Fibroblast of lung (primary cell): ENCODE measurements around the gene PAQR5. TPM values are rescaled to one million over a fixed set of nuclear protein-coding genes. Genes with fewer than 3 reads are reported as not detected.

ENCODE experiments used
- DNase-seq, 2 donors: peaks; one replicate each; pipeline versions ENCODE4 v3.0.0 to v3.0.0-alpha.2; 2010; ENCODE audit warnings: low read depth in 2 of 2
- H2AFZ ChIP-seq: 2 replicates; pipeline ENCODE4 v1.5.1; 2012; ENCODE audit warnings: low read length, control low read depth, inconsistent platforms
- H3K27ac ChIP-seq: 2 replicates; pipeline ENCODE4 v1.5.1; 2011; ENCODE audit warnings: low read length, control low read depth; ENCODE audit not compliant: insufficient read depth
- H3K27me3 ChIP-seq: 2 replicates; pipeline ENCODE4 v1.5.1; 2011; ENCODE audit warnings: mild to moderate bottlenecking, low read length; ENCODE audit not compliant: control insufficient read depth, insufficient read depth
- H3K36me3 ChIP-seq: 2 replicates; pipeline ENCODE4 v1.5.1; 2011; ENCODE audit warnings: low read length; ENCODE audit not compliant: control insufficient read depth, insufficient read depth
- H3K4me1 ChIP-seq: 2 replicates; pipeline ENCODE4 v1.5.1; 2011; ENCODE audit warnings: low read length; ENCODE audit not compliant: control insufficient read depth, insufficient read depth; ENCODE audit errors: extremely low read depth
- H3K4me2 ChIP-seq: 2 replicates; pipeline ENCODE4 v1.5.1; 2011; ENCODE audit warnings: low read length, control low read depth; ENCODE audit not compliant: insufficient read depth; ENCODE audit errors: extremely low read depth
- H3K4me3 ChIP-seq, 4 experiments: fragments of 200-600 bp in 1 of 4; sonication (generic) in 1 of 4; replicated peaks in 1 of 4; 2 replicates each; pipeline ENCODE4 v1.5.1; 2011 to 2016; ENCODE audit warnings: low read length in 4 of 4, low read depth in 3 of 4, mild to moderate bottlenecking in 3 of 4, control low read depth in 2 of 4, inconsistent platforms in 1 of 4, mixed read lengths in 1 of 4; ENCODE audit not compliant: insufficient read depth in 1 of 4; ENCODE audit errors: control extremely low read depth in 1 of 4
- H3K79me2 ChIP-seq: 2 replicates; pipeline ENCODE4 v1.5.1; 2012; ENCODE audit warnings: mild to moderate bottlenecking, low read length, inconsistent platforms; ENCODE audit not compliant: control insufficient read depth, insufficient read depth
- H3K9ac ChIP-seq: 2 replicates; pipeline ENCODE4 v1.5.1; 2011; ENCODE audit warnings: mild to moderate bottlenecking, low read length, control low read depth; ENCODE audit not compliant: insufficient read depth
- H3K9me3 ChIP-seq: 2 replicates; pipeline ENCODE4 v1.5.1; 2012; ENCODE audit warnings: low read depth, low read length; ENCODE audit not compliant: control insufficient read depth, insufficient read depth
- H4K20me1 ChIP-seq: 2 replicates; pipeline ENCODE4 v1.5.1; 2011; ENCODE audit warnings: low read length; ENCODE audit not compliant: control insufficient read depth, insufficient read depth; ENCODE audit errors: extremely low read depth
- CTCF ChIP-seq, 2 donors: IDR thresholded peaks in 1 of 2; conservative IDR thresholded peaks in 1 of 2; 1 replicate in 1 of 2; 2 replicates in 1 of 2; pipeline ENCODE4 v1.5.1; 2011 to 2012; ENCODE audit warnings: low read length in 2 of 2, control low read depth in 1 of 2, inconsistent platforms in 1 of 2, low read depth in 1 of 2, mild to moderate bottlenecking in 1 of 2
- EZH2 ChIP-seq: IDR thresholded peaks from 2 replicates; pipeline ENCODE4 v1.5.1; 2012; ENCODE audit warnings: low read length, control low read depth, mild to moderate bottlenecking; ENCODE audit errors: missing control alignments
- polyA plus RNA-seq, 2 donors: library from polyadenylated mRNA; depleted of rRNA in 1 of 2; stranded (reverse) in 1 of 2; unstranded in 1 of 2; fragments of >200 nt; gene quantifications; 2 replicates each; pipeline ENCODE4 v1.2.1, GENCODE V29; 2011 to 2012; ENCODE audit warnings: missing spikeins in 1 of 2
- total RNA-seq: library from RNA; depleted of rRNA; stranded (reverse); fragments of >200 nt; gene quantifications from 2 replicates; pipeline ENCODE4 v1.2.1, GENCODE V29; 2014

PAQR5 gene
- total and polyA plus RNA-seq, 2 donors (not counting 1 experiment from before 2014, with no cell fraction given): 6.0 to 16.2 TPM

GRCh38 chr15:69285834-69286233 lies 12.9 kb upstream of the PAQR5 start:
- Histone ChIP-seq H3K4me3 (no peak overlapping the region), H3K27ac (no peak overlapping the region), H3K27me3 (no peaks in the 10 kb centered on the region), H3K4me1 (no peaks in the 10 kb centered on the region), H3K79me2 (no peaks in the 10 kb centered on the region), H2AFZ (no peak overlapping the region), H3K9me3 (no peaks in the 10 kb centered on the region), H4K20me1 (no peaks in the 10 kb centered on the region), H3K36me3 (no peaks in the 10 kb centered on the region), H3K9ac (no peak overlapping the region), H3K4me2 (no peak overlapping the region)
- TF ChIP-seq CTCF (conservative IDR thresholded peaks at IDR 0.05 in 1 of 2, IDR thresholded peaks at IDR 0.05 in 1 of 2; ENCODE audit: low read depth in 1 of 2, low read length in 2 of 2): no peak
- no peak for TF ChIP-seq EZH2
- DNase-seq: no peak

GRCh38 chr15:69288011-69288410 lies 10.7 kb upstream of the PAQR5 start:
- H3K27ac ChIP-seq: no peak overlapping the region
- H3K4me1 ChIP-seq: no peaks in the 10 kb centered on the region
- TF ChIP-seq CTCF (conservative IDR thresholded peaks at IDR 0.05 in 1 of 2, IDR thresholded peaks at IDR 0.05 in 1 of 2; ENCODE audit: low read depth in 1 of 2, low read length in 2 of 2): no peak
- no peak for TF ChIP-seq EZH2
- DNase-seq: no peak
- H3K4me2 ChIP-seq: no peak overlapping the region
- H3K9me3 ChIP-seq: no peaks in the 10 kb centered on the region
- no peak overlapping the region for H3K9ac ChIP-seq
- H3K36me3 ChIP-seq: no peaks in the 10 kb centered on the region
- no peak overlapping the region for H2AFZ ChIP-seq
- H3K27me3 ChIP-seq: no peaks in the 10 kb centered on the region
- no peak overlapping the region for H3K4me3 ChIP-seq
- no peaks in the 10 kb centered on the region for H3K79me2 ChIP-seq
- H4K20me1 ChIP-seq: no peaks in the 10 kb centered on the region

- no peaks in the 10 kb centered on the region for H3K27me3 ChIP-seq
- no peak overlapping the region for H3K9ac ChIP-seq
- no peak for DNase-seq
- H4K20me1 ChIP-seq: no peaks in the 10 kb centered on the region
- no peak overlapping the region for H3K27ac ChIP-seq
- no peak overlapping the region for H3K4me3 ChIP-seq
- TF ChIP-seq EZH2: no peak
- TF ChIP-seq CTCF (conservative IDR thresholded peaks at IDR 0.05 in 1 of 2, IDR thresholded peaks at IDR 0.05 in 1 of 2; ENCODE audit: low read depth in 1 of 2, low read length in 2 of 2): no peak
- no peaks in the 10 kb centered on the region for H3K36me3 ChIP-seq
- H3K9me3 ChIP-seq: no peaks in the 10 kb centered on the region
- no peak overlapping the region for H2AFZ ChIP-seq
- no peak overlapping the region for H3K4me2 ChIP-seq
- no peaks in the 10 kb centered on the region for H3K4me1 ChIP-seq
- no peaks in the 10 kb centered on the region for H3K79me2 ChIP-seq
Measured at GRCh38 chr15:69288531-69289341, 10.0 kb upstream of the PAQR5 start.
